Measurements from ENCODE around the gene DLGAP5. TPM values are rescaled to one million over a fixed set of nuclear protein-coding genes. Genes with fewer than 3 reads are reported as not detected.

Gene DLGAP5
- total RNA-seq, 1 donor from 2014 or later, result 23.0 TPM

GRCh38 chr14:55115460-55115859 lies 75.9 kb downstream of the DLGAP5 start:
- H3K27ac Mint-ChIP-seq, result no peak overlapping the region
- no peaks in the 10 kb centered on the region for H3K36me3 Mint-ChIP-seq
- TF ChIP-seq CTCF (IDR thresholded peaks at IDR 0.05; ENCODE audit: unreplicated experiment), result no peak
- no peaks in the 10 kb centered on the region for H3K27me3 Mint-ChIP-seq (ENCODE audit: low read depth)
- H3K4me3 Mint-ChIP-seq, result no peak overlapping the region
- H3K4me1 Mint-ChIP-seq, result peaks cover 34% of the 10 kb centered on the region
- no peak for DNase-seq (ENCODE audit: low spot score in 2 of 2, unreplicated experiment in 2 of 2)
- no peaks in the 10 kb centered on the region for H3K9me3 Mint-ChIP-seq

- no peak overlapping the region for H3K27ac Mint-ChIP-seq
- H3K4me3 Mint-ChIP-seq, result no peak overlapping the region
- no peaks in the 10 kb centered on the region for H3K36me3 Mint-ChIP-seq
- peaks cover 26% of the 10 kb centered on the region for H3K4me1 Mint-ChIP-seq
- TF ChIP-seq CTCF (IDR thresholded peaks at IDR 0.05; ENCODE audit: unreplicated experiment), result no peak
- no peaks in the 10 kb centered on the region for H3K27me3 Mint-ChIP-seq (ENCODE audit: low read depth)
- DNase-seq (ENCODE audit: low spot score in 2 of 2, unreplicated experiment in 2 of 2), result no peak
- no peaks in the 10 kb centered on the region for H3K9me3 Mint-ChIP-seq
These were observed 76.7 kb downstream of the DLGAP5 start for GRCh38 chr14:55114720-55115119.

GRCh38 chr14:55111122-55111708 lies 80.2 kb downstream of the DLGAP5 start:
- Mint-ChIP-seq H3K27me3 (ENCODE audit: low read depth) (no peaks in the 10 kb centered on the region), H3K9me3 (no peaks in the 10 kb centered on the region), H3K36me3 (no peaks in the 10 kb centered on the region), H3K4me1 (peaks cover 9% of the 10 kb centered on the region), H3K4me3 (no peak overlapping the region), H3K27ac (peak overlapping the region; percentile 1)
- no peak for TF ChIP-seq CTCF (IDR thresholded peaks at IDR 0.05; ENCODE audit: unreplicated experiment)
- no peak for DNase-seq (ENCODE audit: low spot score in 2 of 2, unreplicated experiment in 2 of 2)

GRCh38 chr14:55109836-55110235 lies 81.5 kb downstream of the DLGAP5 start:
- TF ChIP-seq CTCF (IDR thresholded peaks at IDR 0.05; ENCODE audit: unreplicated experiment), result no peak
- Mint-ChIP-seq H3K27me3 (ENCODE audit: low read depth) (no peaks in the 10 kb centered on the region), H3K36me3 (no peaks in the 10 kb centered on the region), H3K27ac (no peak overlapping the region), H3K9me3 (no peaks in the 10 kb centered on the region), H3K4me1 (peaks cover 5% of the 10 kb centered on the region), H3K4me3 (no peak overlapping the region)
- no peak for DNase-seq (ENCODE audit: low spot score in 2 of 2, unreplicated experiment in 2 of 2)

- no peaks in the 10 kb centered on the region for H3K27me3 Mint-ChIP-seq (ENCODE audit: low read depth)
- peak overlapping the region; percentile 87 for H3K27ac Mint-ChIP-seq
- no peak for TF ChIP-seq CTCF (IDR thresholded peaks at IDR 0.05; ENCODE audit: unreplicated experiment)
- peaks cover 19% of the 10 kb centered on the region for H3K4me1 Mint-ChIP-seq
- peaks cover 8% of the 10 kb centered on the region for H3K9me3 Mint-ChIP-seq
- no peak overlapping the region for H3K4me3 Mint-ChIP-seq
- peaks cover 7% of the 10 kb centered on the region for H3K36me3 Mint-ChIP-seq
- no peak for DNase-seq (ENCODE audit: low spot score in 2 of 2, unreplicated experiment in 2 of 2)
These were observed 83.4 kb downstream of the DLGAP5 start for GRCh38 chr14:55107766-55108554.
